Fibroblast of pulmonary artery (primary cell): ENCODE measurements around the gene IZUMO4.

Source experiments
- DNase-seq: peaks from one replicate; pipeline ENCODE4 v3.0.0-alpha.2; 2010; ENCODE audit warnings: low read depth
- H3K4me3 ChIP-seq: replicated peaks from 2 replicates; pipeline ENCODE4 v1.5.1; 2011; ENCODE audit warnings: low read depth, mild to moderate bottlenecking, control low read depth, low read length, moderate library complexity
- CTCF ChIP-seq: IDR thresholded peaks from 2 replicates; pipeline ENCODE4 v1.5.1; 2011; ENCODE audit warnings: mild to moderate bottlenecking, control low read depth, low read length, inconsistent platforms; ENCODE audit errors: missing control alignments

Gene IZUMO4

GRCh38 chr19:2116507-2116906 lies 19.8 kb downstream of the IZUMO4 start:
- H3K4me3 ChIP-seq, result no peak overlapping the region
- no peak for TF ChIP-seq CTCF
- DNase-seq, result no peak

GRCh38 chr19:2117215-2117960 lies 20.7 kb downstream of the IZUMO4 start:
- TF ChIP-seq CTCF, result no peak

GRCh38 chr19:2118438-2118837 lies 21.7 kb downstream of the IZUMO4 start:
- no peak overlapping the region for H3K4me3 ChIP-seq
- no peak for TF ChIP-seq CTCF
- DNase-seq, result no peak

More at GRCh38 chr19:2117215-2117960, 20.7 kb downstream of the IZUMO4 start:
- no peak overlapping the region for H3K4me3 ChIP-seq
- no peak for DNase-seq

- TF ChIP-seq CTCF, result no peak
- DNase-seq, result no peak
- H3K4me3 ChIP-seq, result no peak overlapping the region
Observed at GRCh38 chr19:2119921-2120785, 23.4 kb downstream of the IZUMO4 start.

GRCh38 chr19:2120821-2121220 lies 24.1 kb downstream of the IZUMO4 start:
- no peak overlapping the region for H3K4me3 ChIP-seq
- DNase-seq, result no peak
- TF ChIP-seq CTCF, result no peak

- H3K4me3 ChIP-seq, result no peak overlapping the region
- no peak for DNase-seq
- TF ChIP-seq CTCF, result no peak
Observed at GRCh38 chr19:2121416-2122051, 24.8 kb downstream of the IZUMO4 start.
